GM12878 (cell line): ENCODE results near the gene HIC1. TPM values are rescaled to one million over a fixed set of nuclear protein-coding genes. Genes with fewer than 3 reads are reported as not detected.

Experiments used
- ATF2 ChIP-seq: IDR thresholded peaks from 2 replicates; pipeline ENCODE4 v1.6.1; 2012; ENCODE audit warnings: low read length, inconsistent platforms
- CBX5 ChIP-seq: sonication (generic); IDR thresholded peaks from 2 replicates; pipeline ENCODE4 v1.6.1; 2016; ENCODE audit warnings: low read depth, moderate library complexity, mild to moderate bottlenecking, inconsistent platforms
- CUX1 ChIP-seq: IDR thresholded peaks from 2 replicates; pipeline ENCODE4 v1.6.1; 2012; ENCODE audit warnings: improper control_type of control experiment, low read depth, low read length; ENCODE audit not compliant: insufficient replicate concordance
- EED ChIP-seq: sonication (generic); IDR thresholded peaks from 2 replicates; pipeline ENCODE4 v1.6.1; 2016; ENCODE audit warnings: antibody characterized with exemption, low read depth
- IRF5 ChIP-seq: fragments of 450-650 bp; IDR thresholded peaks from 2 replicates; pipeline ENCODE4 v1.6.1; 2017; ENCODE audit warnings: borderline replicate concordance
- LARP7 ChIP-seq: fragments of 450-650 bp; IDR thresholded peaks from 2 replicates; pipeline ENCODE4 v1.6.1; 2017; ENCODE audit warnings: mild to moderate bottlenecking
- MTA2 ChIP-seq: fragments of 450-650 bp; IDR thresholded peaks from 2 replicates; pipeline ENCODE4 v1.6.1; 2016; ENCODE audit warnings: low read depth, mild to moderate bottlenecking, moderate library complexity
- NBN ChIP-seq: fragments of 450-650 bp; IDR thresholded peaks from 2 replicates; pipeline ENCODE4 v1.6.1; 2016
- PAX8 ChIP-seq: fragments of 450-650 bp; IDR thresholded peaks from 2 replicates; pipeline ENCODE4 v1.6.1; 2017; ENCODE audit warnings: mild to moderate bottlenecking, moderate library complexity
- RAD21 ChIP-seq: IDR thresholded peaks from 2 replicates; pipeline ENCODE4 v1.6.1; 2011; ENCODE audit warnings: mild to moderate bottlenecking, low read depth, low read length, moderate library complexity; ENCODE audit not compliant: insufficient read depth
- RCOR1 ChIP-seq: conservative IDR thresholded peaks from 2 replicates; pipeline ENCODE4 v1.6.1; 2012; ENCODE audit warnings: low read depth, low read length, improper control_type of control experiment
- RELA ChIP-seq: fragments of 450-650 bp; IDR thresholded peaks from 2 replicates; pipeline ENCODE4 v1.8.0; 2014; ENCODE audit warnings: borderline replicate concordance; ENCODE audit not compliant: partially characterized antibody
- TCF3 ChIP-seq: IDR thresholded peaks from 2 replicates; pipeline ENCODE4 v1.6.1; 2012; ENCODE audit warnings: low read depth, mild to moderate bottlenecking, low read length, borderline replicate concordance; ENCODE audit not compliant: insufficient read depth
- ZBTB4 ChIP-seq: fragments of 450-650 bp; formaldehyde crosslinking; IDR thresholded peaks from 2 replicates; pipeline ENCODE4 v1.4.0; 2022; ENCODE audit warnings: mild to moderate bottlenecking, moderate library complexity
- ZNF24 ChIP-seq: fragments of 450-650 bp; IDR thresholded peaks from 2 replicates; pipeline ENCODE4 v1.6.1; 2017; ENCODE audit warnings: antibody characterized with exemption, mild to moderate bottlenecking
- polyA plus RNA-seq, 11 experiments: library from polyadenylated mRNA; depleted of rRNA in 4 of 11; unstranded in 6 of 11; stranded (reverse) in 5 of 11; fragments of >200 nt; fragmentation: Nextera tagmentation in 4 of 11; fragmentation: Illumina TruSeq in 1 of 11; extraction: Ambion mirVana in 4 of 11; extraction: Trizol in 1 of 11; gene quantifications; 1 replicate in 1 of 11; 2 replicates in 10 of 11; pipeline versions ENCODE4 v1.2.1 to v1.2.3, GENCODE V29; 2011 to 2016; ENCODE audit warnings: inconsistent platforms in 2 of 11, missing spikeins in 2 of 11, low read depth in 1 of 11
- total RNA-seq, 4 experiments: library from RNA; depleted of rRNA in 3 of 4; stranded (reverse); fragments of >200 nt in 3 of 4; fragmentation: Illumina TruSeq in 1 of 4; extraction: Trizol in 1 of 4; gene quantifications; 2 replicates each; pipeline versions ENCODE4 v1.2.1 to v1.2.3, GENCODE V29; 2013 to 2021

The HIC1 gene
- total and polyA plus RNA-seq, 10 of the 15 experiments (the other 5 are each of a cell fraction or from before 2014, with no cell fraction given): 0.11 to 61.1 (median 4.9) TPM

- TF ChIP-seq IRF5 (no peak), TCF3 (0 out of 2 replicates have a peak, but pooled peaks have one; percentile 2), MTA2 (no peak), RAD21 (no peak), CBX5 (no peak), CUX1 (no peak), RCOR1 (no peak), ZBTB4 (CRISPR knock-in tag) (no peak), PAX8 (no peak), ZNF24 (no peak), EED (0 out of 2 replicates have a peak, but pooled peaks have one; percentile 2), RELA (no peak), NBN (0 out of 2 replicates have a peak, but pooled peaks have one; percentile 21), LARP7 (peak; percentile 59; the same call in 1 of the 2 replicates), ATF2 (no peak)
These were observed 29.3 kb downstream of the HIC1 start (continued) for GRCh38 chr17:2084036-2084765.
